Skeletal muscle satellite cell (primary cell): Measurements from ENCODE around the gene PILRA.
"Not testable (repeated sequence)": the region's sequence is repeated elsewhere in the genome, so short reads cannot be mapped to it uniquely, and the experiment has no call there.

Experiments
- H3K27me3 ChIP-seq: 2 replicates; pipeline ENCODE4 v1.7.0; 2013; ENCODE audit warnings: low read length; ENCODE audit not compliant: control insufficient read depth, insufficient read depth
- H3K36me3 ChIP-seq: 2 replicates; pipeline ENCODE4 v1.7.0; 2013; ENCODE audit warnings: mild to moderate bottlenecking, control low read depth, low read length; ENCODE audit not compliant: insufficient read depth
- H3K4me1 ChIP-seq: 2 replicates; pipeline ENCODE4 v1.7.0; 2013; ENCODE audit warnings: low read length; ENCODE audit not compliant: control insufficient read depth, insufficient read depth
- H3K4me2 ChIP-seq: 2 replicates; pipeline ENCODE4 v1.7.0; 2013; ENCODE audit warnings: mild to moderate bottlenecking, low read length
- H3K4me3 ChIP-seq: 2 replicates; pipeline ENCODE4 v1.7.0; 2013; ENCODE audit warnings: low read length
- H3K9ac ChIP-seq: 2 replicates; pipeline ENCODE4 v1.7.0; 2013; ENCODE audit warnings: mild to moderate bottlenecking, low read depth, low read length, moderate library complexity
- H3K9me3 ChIP-seq: replicated peaks from 2 replicates; pipeline ENCODE4 v1.7.0; 2013; ENCODE audit warnings: mild to moderate bottlenecking, control low read depth, low read length

The PILRA gene

GRCh38 chr7:100346921-100347320 is 26.4 kb upstream of the PILRA start:
- H3K4me1 ChIP-seq, result peaks cover 5% of the 10 kb centered on the region
- H3K9me3 ChIP-seq, result no peaks in the 10 kb centered on the region
- H3K27me3 ChIP-seq, result no peaks in the 10 kb centered on the region
- no peak overlapping the region for H3K4me2 ChIP-seq
- H3K36me3 ChIP-seq, result peaks cover 52% of the 10 kb centered on the region
- H3K4me3 ChIP-seq, result no peak overlapping the region
- no peak overlapping the region for H3K9ac ChIP-seq

- no peaks in the 10 kb centered on the region for H3K9me3 ChIP-seq
- no peak overlapping the region for H3K9ac ChIP-seq
- H3K4me1 ChIP-seq, result peaks cover 5% of the 10 kb centered on the region
- H3K36me3 ChIP-seq, result peaks cover 54% of the 10 kb centered on the region
- H3K4me2 ChIP-seq, result no peak overlapping the region
- no peak overlapping the region for H3K4me3 ChIP-seq
- no peaks in the 10 kb centered on the region for H3K27me3 ChIP-seq
Measured at GRCh38 chr7:100348805-100349204, 24.5 kb upstream of the PILRA start.

- Histone ChIP-seq H3K36me3 (peaks cover 61% of the 10 kb centered on the region), H3K27me3 (no peaks in the 10 kb centered on the region), H3K9ac (no peak overlapping the region), H3K4me2 (no peak overlapping the region), H3K9me3 (no peaks in the 10 kb centered on the region), H3K4me3 (no peak overlapping the region), H3K4me1 (peaks cover 2% of the 10 kb centered on the region)
Measured at GRCh38 chr7:100349757-100350156, 23.5 kb upstream of the PILRA start.

- Histone ChIP-seq H3K9me3 (no peaks in the 10 kb centered on the region), H3K36me3 (peaks cover 69% of the 10 kb centered on the region), H3K9ac (no peak overlapping the region), H3K4me3 (no peak overlapping the region), H3K4me1 (no peaks in the 10 kb centered on the region), H3K27me3 (no peaks in the 10 kb centered on the region), H3K4me2 (no peak overlapping the region)
Measured at GRCh38 chr7:100351657-100352058, 21.6 kb upstream of the PILRA start.

GRCh38 chr7:100352230-100352781 is 21.0 kb upstream of the PILRA start:
- H3K27me3 ChIP-seq, H3K9ac ChIP-seq, H3K4me3 ChIP-seq, H3K4me1 ChIP-seq, H3K9me3 ChIP-seq, H3K4me2 ChIP-seq: not testable (repeated sequence)
- peaks cover 67% of the 10 kb centered on the region for H3K36me3 ChIP-seq

- Histone ChIP-seq H3K9me3 (no peaks in the 10 kb centered on the region), H3K4me3 (no peak overlapping the region), H3K9ac (no peak overlapping the region), H3K36me3 (peaks cover 59% of the 10 kb centered on the region), H3K27me3 (no peaks in the 10 kb centered on the region), H3K4me2 (no peak overlapping the region), H3K4me1 (no peaks in the 10 kb centered on the region)
Measured at GRCh38 chr7:100352984-100353684, 20.2 kb upstream of the PILRA start.

GRCh38 chr7:100353685-100354330 is 19.5 kb upstream of the PILRA start:
- Histone ChIP-seq H3K9me3 (no peaks in the 10 kb centered on the region), H3K4me2 (no peak overlapping the region), H3K9ac (no peak overlapping the region), H3K4me1 (no peaks in the 10 kb centered on the region), H3K27me3 (no peaks in the 10 kb centered on the region), H3K36me3 (peaks cover 65% of the 10 kb centered on the region), H3K4me3 (no peak overlapping the region)

GRCh38 chr7:100356416-100357068 is 16.7 kb upstream of the PILRA start:
- H3K36me3 ChIP-seq, result peaks cover 70% of the 10 kb centered on the region
- H3K9ac ChIP-seq, result no peak overlapping the region
- no peak overlapping the region for H3K4me3 ChIP-seq
- no peaks in the 10 kb centered on the region for H3K27me3 ChIP-seq
- H3K4me2 ChIP-seq, result no peak overlapping the region
- H3K9me3 ChIP-seq, result no peaks in the 10 kb centered on the region
- no peaks in the 10 kb centered on the region for H3K4me1 ChIP-seq

GRCh38 chr7:100357131-100357561 is 16.1 kb upstream of the PILRA start:
- Histone ChIP-seq H3K27me3 (no peaks in the 10 kb centered on the region), H3K9me3 (no peaks in the 10 kb centered on the region), H3K4me3 (no peak overlapping the region), H3K4me1 (no peaks in the 10 kb centered on the region), H3K9ac (no peak overlapping the region), H3K36me3 (peaks cover 73% of the 10 kb centered on the region), H3K4me2 (no peak overlapping the region)

- Histone ChIP-seq H3K4me1 (no peaks in the 10 kb centered on the region), H3K36me3 (peaks cover 77% of the 10 kb centered on the region), H3K4me2 (no peak within 1 kb of the TSS)
Measured at GRCh38 chr7:100358027-100358856, 15.0 kb upstream of the PILRA start, which contains the start of gene PILRB. PILRB (plus strand) TSS chr7:100358117; CDS start chr7:100358303, 186 bp downstream.

GRCh38 chr7:100358857-100359212 is 14.5 kb upstream of the PILRA start:
- peaks cover 77% of the 10 kb centered on the region for H3K36me3 ChIP-seq

More at GRCh38 chr7:100358027-100358856, 15.0 kb upstream of the PILRA start, which contains the start of gene PILRB:
- H3K4me3 ChIP-seq, result no peak within 1 kb of the TSS
- H3K9ac ChIP-seq, result no peak within 1 kb of the TSS
- H3K27me3 ChIP-seq, result no peaks in the 10 kb centered on the region
- no peaks in the 10 kb centered on the region for H3K9me3 ChIP-seq

More at GRCh38 chr7:100358857-100359212, 14.5 kb upstream of the PILRA start:
- Histone ChIP-seq H3K4me3 (no peak overlapping the region), H3K4me2 (no peak overlapping the region), H3K9ac (no peak overlapping the region), H3K4me1 (no peaks in the 10 kb centered on the region), H3K27me3 (no peaks in the 10 kb centered on the region), H3K9me3 (no peaks in the 10 kb centered on the region)
